Measurements from ENCODE around the gene UBE2F. TPM values are rescaled to one million over a fixed set of nuclear protein-coding genes. Genes with fewer than 3 reads are reported as not detected.

The UBE2F gene
- total and polyA plus RNA-seq, 8 donors: 6.4 to 87.0 (median 44.9) TPM; not detected in 1

DNA sequence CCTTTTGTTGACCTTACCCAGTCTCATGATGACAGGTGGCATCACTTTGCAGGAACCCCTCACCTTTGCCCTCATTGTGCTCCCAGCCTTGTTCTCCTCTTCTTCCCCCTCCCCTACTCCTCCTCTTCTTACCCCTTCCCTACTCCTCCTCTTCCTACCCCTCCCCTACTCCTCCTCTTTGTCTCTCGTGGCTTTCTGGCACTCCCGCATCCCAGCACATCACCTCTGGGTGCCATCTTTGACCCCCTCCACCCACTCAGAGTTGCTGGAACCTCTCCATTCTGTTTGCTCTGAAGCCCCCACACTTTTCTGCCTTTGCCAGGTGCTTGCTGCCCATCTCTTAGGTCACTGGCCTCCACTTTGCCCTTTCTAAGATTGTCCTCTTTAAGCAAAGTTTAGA lies 17.1 kb downstream of the UBE2F start:
- no peak overlapping the region for H3K27ac ChIP-seq
- TF ChIP-seq, protein P1, sequence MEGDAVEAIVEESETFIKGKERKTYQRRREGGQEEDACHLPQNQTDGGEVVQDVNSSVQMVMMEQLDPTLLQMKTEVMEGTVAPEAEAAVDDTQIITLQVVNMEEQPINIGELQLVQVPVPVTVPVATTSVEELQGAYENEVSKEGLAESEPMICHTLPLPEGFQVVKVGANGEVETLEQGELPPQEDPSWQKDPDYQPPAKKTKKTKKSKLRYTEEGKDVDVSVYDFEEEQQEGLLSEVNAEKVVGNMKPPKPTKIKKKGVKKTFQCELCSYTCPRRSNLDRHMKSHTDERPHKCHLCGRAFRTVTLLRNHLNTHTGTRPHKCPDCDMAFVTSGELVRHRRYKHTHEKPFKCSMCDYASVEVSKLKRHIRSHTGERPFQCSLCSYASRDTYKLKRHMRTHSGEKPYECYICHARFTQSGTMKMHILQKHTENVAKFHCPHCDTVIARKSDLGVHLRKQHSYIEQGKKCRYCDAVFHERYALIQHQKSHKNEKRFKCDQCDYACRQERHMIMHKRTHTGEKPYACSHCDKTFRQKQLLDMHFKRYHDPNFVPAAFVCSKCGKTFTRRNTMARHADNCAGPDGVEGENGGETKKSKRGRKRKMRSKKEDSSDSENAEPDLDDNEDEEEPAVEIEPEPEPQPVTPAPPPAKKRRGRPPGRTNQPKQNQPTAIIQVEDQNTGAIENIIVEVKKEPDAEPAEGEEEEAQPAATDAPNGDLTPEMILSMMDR (IDR thresholded peaks at IDR 0.05): no peak
- TF ChIP-seq POLR2AphosphoS5 (IDR thresholded peaks at IDR 0.05) (no peak), EP300 (IDR thresholded peaks at IDR 0.05) (no peak), POLR2A (IDR thresholded peaks at IDR 0.05) (no peak)
- H3K4me3 ChIP-seq: no peak overlapping the region
- H3K36me3 ChIP-seq: peaks cover 0 to 11% (median 2%) of the 10 kb centered on the region in 4 donors
- WGBS, 5 donors: 23 to 62% (median 32%) methylated on average over 2 of the region's 2 CpGs
- H3K9me3 ChIP-seq: no peaks in the 10 kb centered on the region
- no peaks in the 10 kb centered on the region for H3K27me3 ChIP-seq
- DNase-seq: no peak
- H3K4me1 ChIP-seq: peaks cover 0 to 35% (median 21%) of the 10 kb centered on the region in 4 donors
- intact Hi-C loops (cut with DNase I; ENCODE audit: low total_unique reads): no loop called here

DNA sequence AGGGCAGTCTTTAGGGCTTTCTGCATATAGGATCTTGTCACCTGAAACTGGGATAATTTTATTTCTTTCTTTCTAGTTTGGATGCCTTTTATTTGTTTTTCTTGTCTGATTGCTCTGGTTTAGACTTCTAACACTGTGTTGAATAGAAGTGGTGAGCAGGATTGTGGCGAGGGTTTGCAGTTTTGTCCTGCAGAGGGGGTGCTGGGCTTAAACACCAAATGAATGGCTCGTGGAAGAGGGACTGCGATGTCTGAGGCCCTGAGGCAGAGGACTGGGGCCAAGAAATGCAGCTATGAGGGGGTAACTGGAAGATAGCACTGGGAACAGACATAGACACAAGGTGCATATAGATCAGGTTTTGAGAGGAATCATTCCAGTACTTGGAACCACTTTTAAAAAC lies 20.5 kb downstream of the UBE2F start:
- intact Hi-C loops (cut with DNase I; ENCODE audit: low total_unique reads): no loop called here
- H3K9me3 ChIP-seq: no peaks in the 10 kb centered on the region
- H3K36me3 ChIP-seq: peaks cover 7 to 27% (median 22%) of the 10 kb centered on the region in 4 donors
- no peaks in the 10 kb centered on the region for H3K27me3 ChIP-seq
- H3K4me3 ChIP-seq: no peak overlapping the region
- peaks cover 0 to 10% (median 5%) of the 10 kb centered on the region in 4 donors for H3K4me1 ChIP-seq
- no peak overlapping the region for H3K27ac ChIP-seq
- WGBS, 5 donors: 96 to 99% (median 97%) methylated on average over 3 of the region's 3 CpGs
- no peak for DNase-seq
- TF ChIP-seq EP300 (IDR thresholded peaks at IDR 0.05) (no peak), POLR2A (IDR thresholded peaks at IDR 0.05) (no peak), POLR2AphosphoS5 (IDR thresholded peaks at IDR 0.05) (no peak)
- TF ChIP-seq, protein P1 (IDR thresholded peaks at IDR 0.05): no peak

DNA sequence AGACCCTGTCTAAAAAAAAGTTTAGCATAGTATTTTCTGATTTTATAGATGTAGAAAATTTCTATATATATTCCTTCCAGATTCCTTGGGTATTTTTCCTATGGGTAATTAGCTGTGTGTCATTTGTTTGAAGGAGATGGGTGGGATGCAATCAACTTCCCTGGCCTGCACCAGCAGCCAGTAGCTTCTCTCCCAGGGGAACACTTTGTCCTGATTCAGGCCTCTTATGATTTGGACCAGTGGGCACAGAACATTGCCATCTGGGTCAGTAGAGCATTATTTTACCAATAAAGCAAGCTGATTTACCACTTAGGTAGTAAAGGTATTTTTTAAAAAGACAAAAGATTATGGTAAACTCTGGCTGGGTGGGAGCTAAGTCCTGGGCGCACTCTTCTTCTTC lies 26.9 kb downstream of the UBE2F start:
- Histone ChIP-seq H3K36me3 (peaks cover 7 to 43% (median 37%) of the 10 kb centered on the region in 4 donors), H3K9me3 (no peaks in the 10 kb centered on the region), H3K4me1 (peaks cover 0 to 28% (median 4%) of the 10 kb centered on the region in 4 donors), H3K4me3 (no peak overlapping the region), H3K27me3 (no peaks in the 10 kb centered on the region), H3K27ac (no peak overlapping the region)
- TF ChIP-seq EP300 (IDR thresholded peaks at IDR 0.05) (no peak), POLR2A (IDR thresholded peaks at IDR 0.05) (no peak), POLR2AphosphoS5 (IDR thresholded peaks at IDR 0.05) (no peak)
- TF ChIP-seq, protein P1 (IDR thresholded peaks at IDR 0.05): no peak
- no peak for DNase-seq
- WGBS, 5 donors: 95 to 100% (median 100%) methylated on average over 1 of the region's 1 CpG
- intact Hi-C loops (cut with DNase I; ENCODE audit: low total_unique reads): no loop called here

DNA sequence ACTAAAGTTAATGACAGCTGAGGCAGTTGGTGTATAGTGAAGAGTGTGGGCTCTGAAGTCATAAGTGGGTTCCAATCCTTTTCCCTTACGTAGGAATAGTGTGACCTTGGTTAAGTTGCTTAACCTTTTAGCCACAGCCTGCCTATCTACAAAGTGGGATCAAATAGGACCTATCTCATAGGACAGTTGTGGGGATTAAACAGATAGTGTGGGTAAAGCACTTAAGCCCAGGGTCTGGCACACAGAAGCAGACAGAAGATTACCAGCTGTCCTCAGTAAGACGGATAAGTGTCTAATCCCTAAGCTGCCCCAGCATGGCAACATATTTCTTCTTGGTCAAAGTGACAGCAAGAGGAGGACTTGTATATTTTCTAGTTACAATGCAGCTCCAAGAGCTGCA lies 28.2 kb downstream of the UBE2F start:
- peaks cover 0 to 34% (median 4%) of the 10 kb centered on the region in 4 donors for H3K4me1 ChIP-seq
- peaks cover 7 to 36% (median 28%) of the 10 kb centered on the region in 4 donors for H3K36me3 ChIP-seq
- TF ChIP-seq POLR2AphosphoS5 (IDR thresholded peaks at IDR 0.05) (no peak), POLR2A (IDR thresholded peaks at IDR 0.05) (no peak)
- TF ChIP-seq, protein P1 (IDR thresholded peaks at IDR 0.05): no peak
- H3K4me3 ChIP-seq: no peak overlapping the region
- no peak overlapping the region for H3K27ac ChIP-seq
- intact Hi-C loops (cut with DNase I; ENCODE audit: low total_unique reads): no loop called here
- no peak for DNase-seq
- 60 to 77% (median 63%) methylated on average over 2 of the region's 2 CpGs for WGBS, 5 donors
- H3K27me3 ChIP-seq: no peaks in the 10 kb centered on the region
- no peaks in the 10 kb centered on the region for H3K9me3 ChIP-seq
